ENCODE data around the gene LEFTY1. TPM values are rescaled to one million over a fixed set of nuclear protein-coding genes. Genes with fewer than 3 reads are reported as not detected.

LEFTY1 gene
- total and polyA plus RNA-seq, 8 donors, result 0.61 to 6.9 (median 3.9) TPM; not detected in 1

GRCh38 chr1:225870911-225871310 lies 18.0 kb downstream of the LEFTY1 start:
- no peaks in the 10 kb centered on the region for H3K27me3 ChIP-seq
- DNase-seq (no peak), ATAC-seq (no peak)
- no peak overlapping the region for H3K4me3 ChIP-seq
- intact Hi-C loops (cut with DNase I), result no loop called here
- H3K4me1 ChIP-seq, result peaks cover 0 to 24% of the 10 kb centered on the region in 2 donors
- H3K36me3 ChIP-seq, result peaks cover 0 to 100% of the 10 kb centered on the region in 2 donors
- no peaks in the 10 kb centered on the region for H3K9me3 ChIP-seq
- TF ChIP-seq, protein P1, sequence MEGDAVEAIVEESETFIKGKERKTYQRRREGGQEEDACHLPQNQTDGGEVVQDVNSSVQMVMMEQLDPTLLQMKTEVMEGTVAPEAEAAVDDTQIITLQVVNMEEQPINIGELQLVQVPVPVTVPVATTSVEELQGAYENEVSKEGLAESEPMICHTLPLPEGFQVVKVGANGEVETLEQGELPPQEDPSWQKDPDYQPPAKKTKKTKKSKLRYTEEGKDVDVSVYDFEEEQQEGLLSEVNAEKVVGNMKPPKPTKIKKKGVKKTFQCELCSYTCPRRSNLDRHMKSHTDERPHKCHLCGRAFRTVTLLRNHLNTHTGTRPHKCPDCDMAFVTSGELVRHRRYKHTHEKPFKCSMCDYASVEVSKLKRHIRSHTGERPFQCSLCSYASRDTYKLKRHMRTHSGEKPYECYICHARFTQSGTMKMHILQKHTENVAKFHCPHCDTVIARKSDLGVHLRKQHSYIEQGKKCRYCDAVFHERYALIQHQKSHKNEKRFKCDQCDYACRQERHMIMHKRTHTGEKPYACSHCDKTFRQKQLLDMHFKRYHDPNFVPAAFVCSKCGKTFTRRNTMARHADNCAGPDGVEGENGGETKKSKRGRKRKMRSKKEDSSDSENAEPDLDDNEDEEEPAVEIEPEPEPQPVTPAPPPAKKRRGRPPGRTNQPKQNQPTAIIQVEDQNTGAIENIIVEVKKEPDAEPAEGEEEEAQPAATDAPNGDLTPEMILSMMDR (IDR thresholded peaks at IDR 0.05), result no peak
- no peak overlapping the region for H3K27ac ChIP-seq

GRCh38 chr1:225868631-225869330 lies 20.2 kb downstream of the LEFTY1 start:
- H3K9me3 ChIP-seq, result no peaks in the 10 kb centered on the region
- ATAC-seq (no peak), DNase-seq (peak in 1 of 4 donors; percentile 43)
- intact Hi-C loops (cut with DNase I), result no loop called here
- no peak overlapping the region for H3K27ac ChIP-seq
- peaks cover 7 to 12% of the 10 kb centered on the region in 2 donors for H3K4me1 ChIP-seq
- no peak overlapping the region for H3K4me3 ChIP-seq
- TF ChIP-seq, protein P1 (IDR thresholded peaks at IDR 0.05), result no peak
- H3K36me3 ChIP-seq, result peaks cover 0 to 97% of the 10 kb centered on the region in 2 donors
- H3K27me3 ChIP-seq, result no peaks in the 10 kb centered on the region

- ATAC-seq, result no peak
- Histone ChIP-seq H3K27ac (no peak overlapping the region), H3K9me3 (no peaks in the 10 kb centered on the region), H3K4me3 (no peak overlapping the region), H3K36me3 (peaks cover 0 to 97% of the 10 kb centered on the region in 2 donors), H3K4me1 (peaks cover 7 to 9% of the 10 kb centered on the region in 2 donors), H3K27me3 (no peaks in the 10 kb centered on the region)
- intact Hi-C loops (cut with DNase I), result no loop called here
- DNase-seq, result peak in 1 of 4 donors; percentile 24
- TF ChIP-seq, protein P1 (IDR thresholded peaks at IDR 0.05), result no peak
Observed at GRCh38 chr1:225866981-225867380, 22.0 kb downstream of the LEFTY1 start.

DNA sequence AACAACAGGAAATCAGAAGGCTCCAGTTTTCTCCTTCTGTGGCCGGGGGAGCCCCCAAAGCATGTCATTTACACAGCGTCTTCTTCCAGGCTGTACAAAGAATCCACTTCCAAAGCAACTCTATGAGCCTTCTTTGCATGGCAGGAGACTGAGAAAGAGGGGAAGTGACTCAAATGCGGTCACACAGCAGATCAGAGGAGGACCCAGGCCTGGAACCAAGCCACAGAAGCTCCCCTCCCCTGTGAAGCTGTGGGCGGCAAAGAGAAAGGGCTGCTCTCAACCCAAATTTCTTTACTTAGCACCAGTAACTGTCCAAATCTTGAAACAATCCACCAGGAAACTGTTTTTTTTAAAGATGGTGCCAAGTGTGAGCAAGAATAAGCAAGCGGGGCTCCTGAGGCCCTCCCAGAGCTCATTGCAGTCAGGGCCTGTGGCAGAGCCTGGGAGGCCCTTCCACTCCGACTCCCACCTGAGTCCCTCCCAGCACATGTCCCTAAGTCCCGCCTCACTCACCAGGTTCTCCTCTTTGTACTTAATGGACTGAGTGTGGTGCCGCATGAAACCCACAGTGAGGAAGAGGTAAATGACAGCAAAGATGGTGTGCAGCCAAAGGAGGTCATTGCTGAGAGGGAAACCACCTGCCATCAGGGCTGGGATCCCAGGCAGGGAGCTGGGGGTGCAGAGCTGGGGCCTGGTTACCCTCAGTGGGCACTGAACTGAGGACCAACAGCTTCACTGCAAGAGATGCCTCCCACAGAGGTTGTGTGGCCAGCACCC lies 22.7 kb downstream of the LEFTY1 start:
- TF ChIP-seq, protein P1 (IDR thresholded peaks at IDR 0.05), result no peak
- intact Hi-C loops (cut with DNase I), result no loop called here
- Histone ChIP-seq H3K4me1 (peaks cover 7 to 9% of the 10 kb centered on the region in 2 donors), H3K4me3 (no peak overlapping the region), H3K27me3 (no peaks in the 10 kb centered on the region), H3K9me3 (no peaks in the 10 kb centered on the region), H3K36me3 (peaks cover 0 to 97% of the 10 kb centered on the region in 2 donors), H3K27ac (peak overlapping the region; percentile 43 to 47)
- DNase-seq, result peak in 1 of 4 donors; percentile 49
- ATAC-seq, result peak; percentile 53

GRCh38 chr1:225865514-225865913 lies 23.4 kb downstream of the LEFTY1 start:
- intact Hi-C loops (cut with DNase I), result no loop called here
- DNase-seq, result peak in 1 of 4 donors; percentile 37
- TF ChIP-seq, protein P1 (IDR thresholded peaks at IDR 0.05), result no peak
- H3K9me3 ChIP-seq, result no peaks in the 10 kb centered on the region
- H3K4me3 ChIP-seq, result no peak overlapping the region
- peak overlapping the region; percentile 43 to 47 for H3K27ac ChIP-seq
- no peaks in the 10 kb centered on the region for H3K27me3 ChIP-seq
- peaks cover 0 to 97% of the 10 kb centered on the region in 2 donors for H3K36me3 ChIP-seq
- ATAC-seq, result no peak
- peaks cover 7 to 9% of the 10 kb centered on the region in 2 donors for H3K4me1 ChIP-seq

Data from left lung (tissue), 10 donors.